ENCODE results near the gene ARHGEF7.

ARHGEF7 gene

GRCh38 chr13:111346101-111346680, 231.1 kb downstream of the ARHGEF7 start:
- DNase-seq (ENCODE audit: low read depth): no peak

GRCh38 chr13:111347438-111347837, 232.3 kb downstream of the ARHGEF7 start:
- no peak for DNase-seq (ENCODE audit: low read depth)

GRCh38 chr13:111353508-111353907, 238.4 kb downstream of the ARHGEF7 start:
- DNase-seq (ENCODE audit: low read depth): no peak

- DNase-seq (ENCODE audit: low read depth): no peak
These were observed 239.7 kb downstream of the ARHGEF7 start for GRCh38 chr13:111354789-111355188.

All from stimulated activated CD8-positive, alpha-beta memory T cell treated with anti-CD3 and anti-CD28 coated beads, Interleukin-12 subunit alpha, Interleukin-12 subunit beta, amount 100 ng/mL, for 1 hour (primary cell).